IPS-11a (cell line): Measurements from ENCODE around the gene ATP2C1.

Experiments used
- H3K4me3 ChIP-seq: one replicate; pipeline ENCODE4 v1.5.1; 2013; ENCODE audit warnings: low read depth, low read length, control low read depth

ATP2C1 gene

GRCh38 chr3:130974201-130974600 lies 80.3 kb downstream of the ATP2C1 start:
- H3K4me3 ChIP-seq, result no peak overlapping the region

GRCh38 chr3:130975251-130975650 lies 81.4 kb downstream of the ATP2C1 start:
- H3K4me3 ChIP-seq, result no peak overlapping the region

DNA sequence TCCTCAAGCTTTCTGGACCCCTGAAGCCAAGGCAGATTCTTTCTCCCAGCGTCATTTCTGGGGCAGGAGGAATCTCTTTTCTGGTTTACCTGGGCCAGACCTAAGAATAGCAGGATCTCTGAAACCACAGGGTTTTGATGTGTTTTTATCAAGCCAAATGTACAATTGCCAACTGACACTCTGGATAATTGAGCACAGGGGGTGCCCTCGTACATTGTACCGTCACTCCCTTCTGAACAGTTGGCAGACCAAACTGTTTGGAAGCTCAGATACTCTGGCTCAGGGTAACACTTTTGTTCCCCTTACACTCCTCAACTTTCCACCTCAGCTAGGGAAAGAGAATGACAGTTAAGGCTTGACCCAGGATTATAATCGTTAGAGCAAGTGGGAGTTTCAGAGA lies 82.8 kb downstream of the ATP2C1 start:
- no peak overlapping the region for H3K4me3 ChIP-seq

GRCh38 chr3:130979117-130979516 lies 85.2 kb downstream of the ATP2C1 start:
- H3K4me3 ChIP-seq, result no peak overlapping the region

GRCh38 chr3:130981469-130981868 lies 87.6 kb downstream of the ATP2C1 start:
- H3K4me3 ChIP-seq, result no peak overlapping the region

DNA sequence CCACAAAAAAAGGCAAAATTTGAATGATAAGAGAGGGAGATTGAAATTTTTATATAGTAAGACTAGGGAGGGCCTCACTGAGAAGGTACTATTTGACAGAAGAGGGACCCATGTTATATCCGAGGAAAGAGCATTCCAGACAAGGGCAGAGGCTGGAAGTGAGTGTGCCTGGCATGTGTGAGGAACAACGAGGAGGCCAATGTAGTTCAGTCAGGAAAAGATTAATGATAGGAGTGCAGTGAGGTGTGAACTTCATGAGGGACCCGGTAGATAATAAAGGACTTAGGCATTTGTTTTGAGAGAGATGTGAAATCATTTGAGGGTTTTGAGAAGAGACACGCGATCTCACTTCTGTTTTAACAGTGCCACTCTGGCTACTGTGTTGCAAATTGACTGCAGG lies 96.4 kb downstream of the ATP2C1 start:
- no peak overlapping the region for H3K4me3 ChIP-seq

DNA sequence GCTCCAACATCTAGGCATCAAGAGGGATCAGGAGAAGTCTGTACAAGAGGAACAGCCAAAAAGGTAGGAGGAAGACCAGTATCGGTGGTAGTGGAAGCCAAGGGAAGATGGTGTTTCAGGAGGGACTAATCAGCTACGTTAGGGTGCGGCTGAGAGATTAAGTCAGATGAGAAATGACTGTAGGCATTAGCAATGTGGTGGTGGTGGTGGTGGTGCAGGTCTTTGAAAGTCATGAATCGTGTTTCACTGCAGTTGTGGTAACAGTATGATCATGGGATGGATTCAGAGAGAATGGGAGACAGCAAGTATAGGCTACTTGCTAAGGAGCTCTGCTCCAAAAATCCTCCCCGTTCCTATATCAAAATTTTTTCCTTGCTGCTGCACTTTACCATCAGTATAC lies 97.2 kb downstream of the ATP2C1 start:
- no peak overlapping the region for H3K4me3 ChIP-seq

DNA sequence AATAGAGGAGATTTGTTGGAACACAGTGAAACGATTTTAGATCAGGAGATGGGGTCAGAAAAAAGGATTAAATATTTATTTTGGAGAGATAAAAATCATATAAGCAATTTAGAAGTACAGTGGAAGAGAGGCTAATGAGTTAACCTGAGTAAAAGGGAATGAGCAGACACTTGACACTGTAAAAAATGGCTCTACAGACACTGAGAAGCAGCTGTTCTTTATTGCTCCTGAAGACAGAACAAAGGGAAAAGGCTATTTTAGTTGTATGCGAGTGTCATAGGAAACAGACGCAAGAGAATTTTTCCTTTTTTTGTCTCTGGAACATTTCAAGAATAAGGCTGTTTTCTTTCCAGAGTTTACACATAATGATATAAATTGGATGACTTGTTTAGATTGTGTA lies 98.5 kb downstream of the ATP2C1 start:
- no peak overlapping the region for H3K4me3 ChIP-seq

- H3K4me3 ChIP-seq, result no peak overlapping the region
These were observed 103.4 kb downstream of the ATP2C1 start for GRCh38 chr3:130997289-130997688.

- no peak overlapping the region for H3K4me3 ChIP-seq
These were observed 107.2 kb downstream of the ATP2C1 start for GRCh38 chr3:131001071-131001470.

DNA sequence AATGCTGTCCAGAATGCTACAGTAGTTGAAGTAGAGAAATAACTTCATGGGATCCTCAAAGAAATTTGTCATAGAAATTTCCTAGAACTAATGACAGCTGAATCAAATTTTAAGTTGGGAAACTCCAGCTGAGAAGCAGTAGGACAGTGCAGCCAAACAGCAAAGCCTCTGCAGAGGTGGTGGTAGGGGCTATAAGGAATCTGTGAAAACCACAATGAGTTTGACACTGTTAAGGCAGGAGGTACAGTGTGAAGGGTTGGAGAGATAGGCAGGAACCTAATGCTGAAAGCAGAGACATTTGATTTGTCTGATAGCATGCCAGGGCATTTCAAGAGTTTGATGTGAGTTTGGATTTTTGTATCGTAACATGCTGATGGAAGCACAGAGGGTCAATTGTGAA lies 110.7 kb downstream of the ATP2C1 start:
- no peak overlapping the region for H3K4me3 ChIP-seq

- H3K4me3 ChIP-seq, result no peak overlapping the region
These were observed 113.4 kb downstream of the ATP2C1 start for GRCh38 chr3:131007256-131007655.

GRCh38 chr3:131007782-131008181 lies 113.9 kb downstream of the ATP2C1 start:
- no peak overlapping the region for H3K4me3 ChIP-seq

GRCh38 chr3:131008326-131008725 lies 114.4 kb downstream of the ATP2C1 start:
- H3K4me3 ChIP-seq, result no peak overlapping the region

DNA sequence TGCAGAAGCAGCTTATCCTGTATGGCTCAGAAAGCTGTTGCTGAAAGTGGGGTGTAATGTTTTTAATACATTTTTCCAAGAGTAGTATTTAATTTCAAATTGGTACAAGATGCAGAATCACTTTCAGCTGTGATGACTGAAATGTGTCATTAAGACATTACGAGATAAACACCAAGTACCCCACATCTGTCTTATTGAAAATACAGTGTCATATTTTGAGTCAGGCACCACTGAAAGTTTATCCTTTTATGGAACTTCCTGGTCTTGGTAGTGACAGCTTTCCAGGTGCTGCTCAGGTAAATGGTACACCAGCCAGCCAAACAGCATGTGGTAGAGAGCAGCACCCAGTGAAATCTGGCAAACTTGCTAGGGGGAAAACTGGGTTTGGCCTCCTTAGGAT lies 115.8 kb downstream of the ATP2C1 start:
- no peak overlapping the region for H3K4me3 ChIP-seq

- no peak overlapping the region for H3K4me3 ChIP-seq
These were observed 125.1 kb downstream of the ATP2C1 start for GRCh38 chr3:131018970-131019369.

- H3K4me3 ChIP-seq, result no peak overlapping the region
These were observed 126.3 kb downstream of the ATP2C1 start for GRCh38 chr3:131020122-131020693.

GRCh38 chr3:131025539-131025938 lies 131.7 kb downstream of the ATP2C1 start:
- H3K4me3 ChIP-seq, result no peak overlapping the region

DNA sequence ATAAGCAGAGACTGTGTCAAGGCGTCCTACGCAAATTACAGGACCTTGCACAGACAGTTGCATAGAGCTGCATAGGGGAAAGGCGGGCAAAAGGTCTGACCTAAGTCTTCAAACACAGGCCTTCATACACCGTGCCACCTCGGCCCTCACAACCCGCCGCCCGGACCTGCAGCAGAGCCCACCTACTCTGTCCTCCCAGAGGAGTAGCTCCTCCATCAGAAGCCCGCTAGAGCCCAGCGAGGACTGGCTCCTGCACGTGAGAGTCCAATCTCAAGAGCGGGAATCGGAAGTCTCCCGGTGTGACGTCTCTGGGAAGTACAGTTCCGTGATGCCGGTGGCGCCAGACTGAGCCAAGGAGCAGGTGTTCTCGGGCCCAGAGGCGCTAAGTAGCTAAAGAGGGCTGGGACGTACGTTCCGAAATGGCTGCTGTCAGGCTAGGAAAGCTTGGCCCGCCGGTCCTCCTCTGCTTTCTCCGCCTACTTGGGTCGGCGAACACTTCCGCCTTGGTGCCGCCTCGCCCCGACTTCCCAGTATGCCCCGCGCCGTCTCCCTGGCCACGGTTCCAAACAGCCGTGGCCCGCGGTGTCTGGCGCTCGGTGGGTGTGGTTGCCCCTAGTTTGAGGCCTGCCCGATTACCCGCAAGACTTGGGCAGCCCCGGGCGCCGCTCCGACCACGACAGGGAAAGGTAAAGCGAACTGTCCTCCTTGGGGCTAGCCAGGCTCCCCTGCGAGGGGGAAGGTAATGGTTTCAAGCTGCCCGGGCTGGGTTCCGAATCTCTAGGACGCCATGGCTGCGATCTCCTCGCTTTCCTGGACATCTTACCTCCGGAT lies 132.7 kb downstream of the ATP2C1 start, which contains the start of the genes ASTE1 and NEK11:
TSS of gene ASTE1 (minus strand) at position 505 of the 831 bp plus-strand sequence. CDS start 1,519 bp downstream, outside the sequence.
TSS of gene NEK11 (plus strand) at position 557 of the 831 bp plus-strand sequence. CDS start 2,832 bp downstream, outside the sequence.
- peak within 1 kb of the TSS; percentile 74 for H3K4me3 ChIP-seq

- H3K4me3 ChIP-seq, result no peak overlapping the region
These were observed 135.0 kb downstream of the ATP2C1 start for GRCh38 chr3:131028844-131029243.

- H3K4me3 ChIP-seq, result no peak overlapping the region
These were observed 137.8 kb downstream of the ATP2C1 start for GRCh38 chr3:131031660-131032059.

DNA sequence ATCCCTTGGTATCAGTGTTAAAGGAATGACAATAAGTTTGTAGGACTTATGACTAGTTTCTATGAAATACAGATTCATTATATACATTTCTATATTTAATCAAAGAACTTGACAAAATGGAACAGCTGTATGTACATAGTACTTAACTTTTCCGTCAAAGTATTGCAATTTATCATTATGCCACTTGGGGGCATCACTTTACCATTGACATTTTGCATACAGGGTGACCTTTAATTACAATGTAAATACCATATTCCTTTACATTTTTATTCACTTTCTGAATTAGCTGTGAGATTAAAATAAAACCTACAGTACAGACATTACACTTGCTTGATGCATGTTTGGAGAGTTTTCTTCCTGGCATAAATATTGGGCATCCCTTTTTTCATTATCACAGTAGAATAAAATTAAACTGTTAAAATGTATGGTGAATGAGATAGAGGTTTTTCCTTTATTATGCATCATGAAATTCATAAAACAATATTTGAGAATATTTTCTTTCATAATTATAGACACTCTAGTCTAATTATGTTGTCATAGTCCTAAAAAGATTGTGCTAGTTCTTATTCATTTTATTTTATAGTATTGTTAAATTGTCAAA lies 139.7 kb downstream of the ATP2C1 start:
- H3K4me3 ChIP-seq, result no peak overlapping the region
